GM18519 (cell line): ENCODE results near the gene FGFR3.

Experiments
- ATAC-seq: cut with Tn5 transposase; IDR thresholded peaks from one replicate; pipeline ENCODE4 v1.9.1; 2021; ENCODE audit warnings: mild to moderate bottlenecking, moderate library complexity; ENCODE audit not compliant: unreplicated experiment, low FRiP score

The FGFR3 gene

GRCh38 chr4:1792832-1793495 is at the start of gene FGFR3:
FGFR3 (plus strand) TSS chr4:1793293; CDS start chr4:1793935, 642 bp downstream.
- ATAC-seq: no peak

- ATAC-seq: no peak
Measured at GRCh38 chr4:1743551-1743950, 49.5 kb upstream of the FGFR3 start.

GRCh38 chr4:1743975-1744374 is 49.1 kb upstream of the FGFR3 start:
- ATAC-seq: no peak

- ATAC-seq: no peak
Measured at GRCh38 chr4:1744552-1744951, 48.5 kb upstream of the FGFR3 start.

DNA sequence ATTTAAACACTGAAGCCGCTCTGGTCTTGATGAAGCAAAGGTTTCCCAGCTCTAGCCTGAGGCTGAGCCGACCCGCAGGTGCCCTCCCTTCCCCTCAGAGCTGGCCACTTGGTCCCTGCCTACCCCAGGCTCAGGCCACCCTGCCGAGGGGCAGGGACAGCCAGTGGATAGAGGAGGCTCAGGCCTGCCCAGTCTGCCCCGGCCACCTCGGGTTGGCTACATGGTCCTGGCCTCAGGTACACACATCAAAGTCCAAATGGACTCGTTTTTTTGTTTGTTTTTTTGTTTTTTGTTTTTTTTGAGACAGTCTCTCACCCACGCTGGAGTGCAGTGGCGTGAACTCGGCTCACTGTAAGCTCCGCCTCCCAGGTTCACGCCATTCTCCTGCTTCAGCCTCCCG is 47.9 kb upstream of the FGFR3 start:
- ATAC-seq: no peak

GRCh38 chr4:1745697-1746096 is 47.4 kb upstream of the FGFR3 start:
- ATAC-seq: no peak

- ATAC-seq: no peak
Measured at GRCh38 chr4:1746265-1746691, 46.8 kb upstream of the FGFR3 start.

DNA sequence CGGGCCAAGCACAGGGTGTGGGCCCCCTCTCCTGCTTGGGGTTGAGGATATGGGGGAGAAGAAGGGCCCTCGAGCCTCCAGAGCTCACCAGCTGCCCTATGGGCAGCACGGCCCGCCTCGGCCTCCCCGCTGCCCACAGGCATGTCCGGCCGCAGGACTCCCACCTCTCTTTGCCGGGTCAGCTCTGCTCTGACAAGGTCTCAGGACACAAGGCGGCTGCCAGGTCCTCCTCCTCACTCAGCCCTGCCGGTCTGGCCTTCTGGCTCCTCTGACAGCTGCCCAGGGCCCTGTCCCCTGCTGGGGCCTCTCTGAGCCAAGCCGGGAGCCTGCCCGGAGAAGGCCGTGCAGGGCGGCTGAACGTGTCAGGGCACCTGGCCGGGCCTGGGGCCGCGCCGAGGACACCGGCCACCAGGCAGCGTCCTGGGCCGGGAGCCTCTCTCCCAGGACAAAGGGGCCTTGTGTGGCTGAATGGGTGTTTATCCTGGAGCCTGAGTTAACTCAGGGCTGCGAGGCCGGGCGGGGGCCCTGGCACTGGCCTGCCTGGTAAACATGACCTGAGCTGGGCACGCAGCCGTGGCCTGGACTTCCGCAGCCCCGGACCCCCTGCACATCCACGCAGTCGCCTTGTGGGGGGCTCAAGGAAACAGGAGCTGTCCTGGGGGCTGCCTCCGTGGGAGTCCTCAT is 46.0 kb upstream of the FGFR3 start:
- ATAC-seq: no peak

- ATAC-seq: no peak
Measured at GRCh38 chr4:1747603-1747967, 45.5 kb upstream of the FGFR3 start.

DNA sequence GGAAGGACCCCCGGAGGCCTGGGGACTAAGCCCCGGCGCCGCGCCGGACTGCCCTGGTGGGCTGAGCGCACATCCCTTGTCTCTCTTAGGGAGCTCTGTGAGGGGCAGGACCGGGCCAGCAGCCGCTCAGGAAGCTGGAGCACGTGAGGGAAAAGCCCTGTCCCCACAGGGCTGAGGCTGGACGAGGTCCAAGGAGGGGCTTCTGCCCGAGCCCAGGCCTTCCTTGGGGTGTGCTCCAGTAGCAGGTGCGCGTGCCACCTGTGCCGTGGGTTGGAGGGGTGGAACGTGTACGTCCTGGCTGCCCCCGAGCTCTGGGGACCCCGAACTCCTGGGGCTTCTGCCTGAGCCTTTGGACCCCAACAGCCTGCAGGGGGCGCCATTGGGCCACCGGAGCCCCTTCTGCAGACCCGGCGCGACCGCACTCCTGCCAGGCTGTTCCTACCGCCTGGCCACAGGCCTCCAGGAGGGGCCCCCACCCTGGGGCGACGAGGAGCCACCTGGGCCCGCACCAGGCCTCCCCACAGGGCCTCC is 44.6 kb upstream of the FGFR3 start:
- ATAC-seq: no peak

- no peak for ATAC-seq
Measured at GRCh38 chr4:1749370-1749769, 43.7 kb upstream of the FGFR3 start.

- no peak for ATAC-seq
Measured at GRCh38 chr4:1749826-1750225, 43.3 kb upstream of the FGFR3 start.

GRCh38 chr4:1750381-1751154 is 42.5 kb upstream of the FGFR3 start:
- no peak for ATAC-seq

GRCh38 chr4:1751155-1751918 is 41.8 kb upstream of the FGFR3 start:
- ATAC-seq: no peak

- no peak for ATAC-seq
Measured at GRCh38 chr4:1751919-1752283, 41.2 kb upstream of the FGFR3 start.

DNA sequence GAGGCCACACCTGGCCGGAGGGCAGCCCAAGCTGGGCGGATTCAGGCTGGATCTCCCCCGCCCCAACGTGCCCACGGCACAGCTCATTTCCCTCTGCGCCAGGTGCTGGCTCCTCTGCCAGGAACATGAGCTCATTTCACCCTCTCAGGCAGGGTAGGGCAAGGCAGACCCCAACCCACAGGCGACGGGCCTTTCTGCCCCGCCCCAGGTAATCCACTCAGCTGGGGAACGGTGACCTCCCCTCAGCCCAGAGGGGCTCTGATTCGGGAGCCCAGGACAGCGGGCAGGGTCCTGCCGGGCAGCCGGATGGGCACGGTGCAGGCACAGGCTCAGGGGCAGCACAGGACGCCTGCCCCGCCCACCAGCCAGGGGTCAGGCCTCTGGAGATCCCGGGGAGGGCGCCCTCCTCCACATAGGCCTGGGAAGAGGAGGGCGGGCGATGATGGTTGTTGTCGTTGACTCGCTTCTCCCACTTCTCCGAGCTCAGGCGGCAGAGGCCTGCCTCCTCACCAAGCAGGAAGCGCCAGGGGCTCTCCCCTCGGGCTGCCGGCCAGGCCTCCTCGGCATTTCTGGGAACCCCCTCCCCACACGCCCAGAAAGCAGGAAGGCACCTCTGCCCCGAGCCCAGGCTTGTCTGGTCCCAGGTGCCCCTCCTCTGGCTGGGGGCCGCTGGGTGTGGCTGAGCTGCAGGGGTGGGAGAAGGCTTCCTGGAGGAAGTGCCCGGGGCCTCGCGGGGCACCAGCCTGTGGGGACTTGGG is 40.6 kb upstream of the FGFR3 start:
- no peak for ATAC-seq

- no peak for ATAC-seq
Measured at GRCh38 chr4:1753294-1753696, 39.8 kb upstream of the FGFR3 start.

DNA sequence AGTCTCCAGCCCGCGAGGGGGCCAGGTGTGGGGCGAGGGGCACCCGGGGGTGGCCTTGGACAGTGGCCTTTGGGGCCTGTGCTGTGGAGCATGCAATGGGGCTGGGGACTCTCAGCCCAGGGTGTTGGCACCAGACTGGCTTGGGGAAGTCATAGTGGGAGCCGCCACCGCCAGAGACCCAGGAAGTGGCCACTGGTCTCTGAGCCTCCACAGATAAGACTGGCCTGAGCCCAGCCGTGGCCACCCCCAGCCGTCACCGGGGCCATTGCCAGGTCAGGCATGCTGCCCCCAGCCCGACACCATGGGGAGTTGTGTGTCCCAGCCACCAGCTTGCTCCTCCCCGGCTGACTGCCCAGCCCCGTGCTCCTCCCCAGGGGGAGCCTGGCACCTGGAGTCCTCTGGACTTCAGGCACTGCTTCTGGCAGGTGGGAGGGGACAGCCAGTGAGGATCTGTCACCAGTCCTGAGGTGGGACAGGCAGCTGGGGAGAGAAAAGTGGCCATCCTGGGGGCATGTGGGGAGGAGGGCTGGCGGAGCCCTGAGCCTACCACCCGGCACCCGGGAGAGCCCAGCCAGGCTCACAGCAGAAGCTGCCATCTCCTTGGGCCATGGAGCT is 39.3 kb upstream of the FGFR3 start:
- ATAC-seq: no peak

DNA sequence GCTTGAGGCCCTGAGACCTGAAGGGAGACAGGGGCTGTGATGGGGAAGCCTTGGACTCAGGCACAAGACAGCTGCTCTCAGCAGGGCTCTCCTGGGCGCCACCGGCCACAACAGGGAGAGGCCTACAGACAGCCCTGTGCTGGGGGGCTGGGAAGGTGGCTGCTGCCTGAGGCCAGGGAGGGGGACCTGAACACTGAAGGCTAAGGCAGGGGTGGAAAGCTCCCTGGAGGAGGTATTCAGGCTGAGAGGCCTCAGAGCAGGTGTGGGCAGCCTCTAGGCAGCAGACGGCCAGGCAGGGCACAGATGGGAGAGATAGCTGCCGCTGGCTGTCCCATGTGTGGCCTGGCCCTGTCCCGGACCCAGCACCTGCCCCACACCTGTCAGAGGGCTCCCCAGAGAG is 38.8 kb upstream of the FGFR3 start:
- ATAC-seq: no peak

- ATAC-seq: no peak
Measured at GRCh38 chr4:1755297-1755696, 37.8 kb upstream of the FGFR3 start.
